ENCODE data around the gene ZNF609. TPM values are rescaled to one million over a fixed set of nuclear protein-coding genes. Genes with fewer than 3 reads are reported as not detected.

The ZNF609 gene
- total and polyA plus RNA-seq, 10 of the 15 experiments (the other 5 are each of a cell fraction or from before 2014, with no cell fraction given), result 5.1 to 35.3 (median 13.6) TPM

- TF ChIP-seq CUX1 (IDR thresholded peaks at IDR 0.05; ENCODE audit: insufficient replicate concordance, low read depth, low read length) (no peak), EP300 (IDR thresholded peaks at IDR 0.05; ENCODE audit: borderline replicate concordance in 1 of 2, control insufficient read depth in 1 of 2, low read depth in 2 of 2, low read length in 2 of 2) (no peak)
Observed at GRCh38 chr15:64485796-64486195, 25.4 kb downstream of the ZNF609 start (continued).

GRCh38 chr15:64490598-64491259, 30.4 kb downstream of the ZNF609 start:
- ChIA-PET RAD21 (ENCODE audit: unreplicated experiment) (no interaction called here), CTCF (interaction anchor here (0.9 to 1.0 kb wide), 2 partner anchors 10 to 13 kb away, joined by 3 to 5 read pairs; no protein-coding TSS in a partner anchor), SMC1A (ENCODE audit: uncharacterized antibody, unreplicated experiment) (interaction anchor here (0.9 to 2.0 kb wide), 7 partner anchors 10 to 145 kb away, joined by 3 to 5 read pairs (median 3); no protein-coding TSS in a partner anchor), POLR2A (interaction anchor here (0.5 kb wide), 1 partner anchor 815 kb away, joined by 3 read pairs; no protein-coding TSS in a partner anchor)
- ATAC-seq, result no peak
- H3K79me2 ChIP-seq (ENCODE audit: control insufficient read depth, insufficient read depth, low read length), result peaks cover 16% of the 10 kb centered on the region
- H3K9ac ChIP-seq (ENCODE audit: control insufficient read depth, insufficient read depth, low read length), result no peak overlapping the region
- no TSS peak for BruUV-seq (replicated peaks)
- H4K20me1 ChIP-seq (ENCODE audit: control insufficient read depth, insufficient read depth), result no peaks in the 10 kb centered on the region
- no peak overlapping the region for H3K27ac ChIP-seq (ENCODE audit: control insufficient read depth, insufficient read depth)
- no peak overlapping the region for H2AFZ ChIP-seq (ENCODE audit: control insufficient read depth, low read depth, low read length)
- in situ Hi-C loops (cut with MboI) (no loop called here), intact Hi-C loops (cut with micrococcal nuclease; ENCODE audit: unreplicated experiment) (no loop called here)
- no peaks in the 10 kb centered on the region for H3K4me1 ChIP-seq (ENCODE audit: control insufficient read depth, insufficient read depth, low read length)
- H3K4me2 ChIP-seq (ENCODE audit: control insufficient read depth, insufficient read depth), result no peak overlapping the region
- no peaks in the 10 kb centered on the region for H3K27me3 ChIP-seq (replicated peaks in 1 of 2; ENCODE audit: control insufficient read depth in 2 of 2, insufficient read depth in 2 of 2, low read length in 1 of 2)
- H3K4me3 ChIP-seq, result no peak overlapping the region
- no peak for FAIRE-seq
- no peaks in the 10 kb centered on the region for H3K9me3 ChIP-seq (replicated peaks; ENCODE audit: control insufficient read depth, insufficient read depth, low read length)
- DNase-seq (ENCODE audit: low read depth, low spot score), result no peak
- H3K36me3 ChIP-seq (ENCODE audit: control insufficient read depth in 2 of 2, insufficient read depth in 2 of 2, low read length in 1 of 2), result peaks cover 0 to 6% of the 10 kb centered on the region in 2 experiments; a peak in 1 of 4 replicates
- TF ChIP-seq PAX5 (IDR thresholded peaks at IDR 0.05; ENCODE audit: borderline replicate concordance, low read depth, low read length), result no peak
- no peak for TF ChIP-seq USF2 (IDR thresholded peaks at IDR 0.05; ENCODE audit: borderline replicate concordance, low read depth, low read length)
- TF ChIP-seq E2F4 (IDR thresholded peaks at IDR 0.05; ENCODE audit: low read depth, low read length), result no peak
- no peak for TF ChIP-seq HDGF (IDR thresholded peaks at IDR 0.05)
- TF ChIP-seq CBX5 (IDR thresholded peaks at IDR 0.05; ENCODE audit: low read depth), result no peak
- TF ChIP-seq REST (IDR thresholded peaks at IDR 0.05; ENCODE audit: low read depth, low read length), result no peak
